ENCODE results near the gene GAK. TPM values are rescaled to one million over a fixed set of nuclear protein-coding genes. Genes with fewer than 3 reads are reported as not detected.

Gene GAK
- total RNA-seq, 2 experiments from 2014 or later: 155 to 163 TPM

DNA sequence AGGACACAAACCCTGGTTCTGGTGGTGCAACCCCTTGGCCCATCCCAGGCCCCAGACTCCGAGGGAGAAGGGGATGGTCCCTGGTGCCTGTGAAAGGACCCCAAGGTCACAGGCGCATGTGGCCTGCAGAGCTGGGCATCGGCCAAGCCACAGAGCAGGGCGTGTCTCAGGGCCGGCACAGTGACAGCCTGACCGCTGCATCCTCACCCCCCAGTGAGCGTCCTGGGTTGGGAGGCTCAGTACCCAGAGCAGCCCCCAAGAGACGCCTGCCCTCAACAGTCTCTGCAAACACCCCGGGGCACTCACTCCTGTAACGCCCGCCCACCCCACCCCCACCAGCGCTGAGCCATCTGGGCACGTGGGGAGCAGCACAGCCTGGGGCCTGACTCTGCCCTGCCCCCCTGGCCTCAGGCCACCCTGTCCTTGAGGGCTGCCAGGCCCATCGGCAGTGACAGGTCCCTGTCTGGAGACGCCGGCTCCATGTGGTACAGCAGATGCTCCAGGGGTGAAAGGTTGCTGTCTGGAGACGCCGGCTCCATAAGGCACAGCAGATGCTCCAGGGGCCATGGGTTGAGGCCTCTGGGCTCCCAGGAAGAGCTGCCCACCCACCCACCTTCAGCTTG, 81.7 kb downstream of the GAK start:
- Mint-ChIP-seq H3K4me1 (ENCODE audit: low read depth) (no peaks in the 10 kb centered on the region), H3K27me3 (ENCODE audit: low read depth) (no peaks in the 10 kb centered on the region), H3K36me3 (ENCODE audit: low read depth) (peaks cover 55% of the 10 kb centered on the region), H3K27ac (no peak overlapping the region), H3K4me3 (no peak overlapping the region), H3K9me3 (ENCODE audit: insufficient read depth) (peaks cover 4% of the 10 kb centered on the region)
- CTCF ChIA-PET: no interaction called here
- POLR2A ChIA-PET: no interaction called here
- DNase-seq (no peak), ATAC-seq (no peak)

DNA sequence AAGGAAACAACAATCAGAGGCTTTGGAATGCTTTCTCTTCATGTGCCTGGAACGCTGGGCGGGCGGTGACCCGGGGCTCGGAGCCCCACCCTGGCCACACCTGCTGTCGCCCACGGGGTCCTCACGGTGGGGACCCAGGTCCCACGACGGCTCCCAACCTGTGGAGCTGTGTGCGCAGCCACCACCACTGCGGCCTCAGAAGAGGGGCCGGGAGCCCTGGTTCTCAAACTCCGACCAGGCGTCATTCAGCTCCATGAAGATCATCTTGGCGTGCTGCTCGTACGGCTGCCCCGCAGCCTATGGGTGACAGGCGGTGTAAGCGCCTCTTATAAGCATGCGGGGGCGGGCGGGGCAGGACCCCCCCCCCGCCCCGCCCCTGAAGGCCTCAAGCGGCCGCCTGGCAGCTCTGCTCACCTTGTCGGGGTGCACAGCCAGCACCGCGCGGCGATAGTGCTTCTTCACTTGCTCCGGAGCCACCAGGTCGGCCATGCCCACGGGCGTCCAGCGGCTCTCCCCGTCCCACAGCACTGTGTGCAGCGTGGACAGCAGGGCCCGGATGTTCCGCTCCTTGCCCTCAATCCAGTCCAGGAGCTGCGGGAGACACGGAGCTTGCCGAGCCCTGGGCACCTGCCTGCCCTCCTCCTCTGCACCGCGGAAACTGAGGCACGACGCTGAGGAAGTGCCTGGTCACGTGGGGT, 82.5 kb downstream of the GAK start:
- no peak for ATAC-seq
- no peak overlapping the region for H3K27ac Mint-ChIP-seq
- CTCF ChIA-PET: no interaction called here
- no peak for DNase-seq
- no peak overlapping the region for H3K4me3 Mint-ChIP-seq
- no peaks in the 10 kb centered on the region for H3K4me1 Mint-ChIP-seq (ENCODE audit: low read depth)
- H3K9me3 Mint-ChIP-seq (ENCODE audit: insufficient read depth): no peaks in the 10 kb centered on the region
- no peaks in the 10 kb centered on the region for H3K27me3 Mint-ChIP-seq (ENCODE audit: low read depth)
- POLR2A ChIA-PET: no interaction called here
- peaks cover 52% of the 10 kb centered on the region for H3K36me3 Mint-ChIP-seq (ENCODE audit: low read depth)

DNA sequence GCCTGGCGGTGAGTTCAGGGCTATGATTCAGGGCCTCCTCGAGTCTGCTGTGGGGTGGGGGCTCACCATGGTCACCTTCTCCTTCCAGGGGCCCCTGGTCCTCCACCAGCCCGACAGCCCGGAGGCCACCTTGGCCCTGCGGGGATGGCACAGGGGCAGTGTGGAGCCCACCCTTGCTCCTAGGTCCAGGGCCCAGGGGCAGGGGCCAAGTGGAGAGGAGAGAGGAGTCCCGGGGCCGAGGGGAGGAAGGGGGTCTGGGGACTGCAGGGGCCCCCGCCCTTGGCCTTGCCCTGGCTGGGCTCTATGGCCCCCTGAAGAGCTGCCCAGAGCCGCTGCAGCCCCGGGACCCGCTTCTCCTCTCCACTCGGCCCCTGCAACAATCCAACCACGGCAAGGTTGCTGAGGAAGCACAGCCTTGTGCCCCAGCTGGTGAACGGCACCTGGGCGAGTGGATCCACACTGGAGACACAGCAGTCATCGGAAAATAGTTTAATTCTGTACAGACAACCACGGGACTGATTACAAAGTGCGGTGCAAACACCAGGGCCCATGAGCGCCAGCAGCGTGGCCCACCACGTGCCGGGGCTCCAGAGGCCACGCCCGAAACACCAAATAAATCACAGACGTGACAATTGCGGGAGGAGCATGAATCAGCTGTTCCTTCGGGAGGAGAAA, 83.2 kb downstream of the GAK start:
- POLR2A ChIA-PET: no interaction called here
- Mint-ChIP-seq H3K4me3 (no peak overlapping the region), H3K36me3 (ENCODE audit: low read depth) (peaks cover 50% of the 10 kb centered on the region), H3K9me3 (ENCODE audit: insufficient read depth) (peaks cover 3% of the 10 kb centered on the region), H3K27me3 (ENCODE audit: low read depth) (no peaks in the 10 kb centered on the region), H3K4me1 (ENCODE audit: low read depth) (no peaks in the 10 kb centered on the region), H3K27ac (no peak overlapping the region)
- DNase-seq (no peak), ATAC-seq (no peak)
- CTCF ChIA-PET: no interaction called here

DNA sequence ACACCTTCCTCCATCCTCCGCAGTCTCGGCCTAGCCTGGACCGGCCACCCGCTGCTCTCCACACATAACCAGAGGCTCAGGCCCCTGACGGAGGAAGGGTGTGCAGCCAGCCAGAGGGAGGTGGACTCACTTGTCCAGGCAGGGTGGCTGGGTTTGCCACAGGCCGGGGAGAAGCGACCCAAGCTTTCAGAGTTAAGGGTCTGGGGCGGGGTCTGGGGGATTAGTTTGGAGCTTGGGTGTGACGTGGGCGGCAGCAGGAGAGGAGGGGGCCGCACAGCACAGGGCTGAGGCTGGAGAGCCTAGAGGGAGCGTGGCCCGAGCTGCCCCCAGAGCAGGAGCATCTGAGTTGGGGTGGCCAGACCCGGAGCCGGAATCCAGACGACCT, 83.8 kb downstream of the GAK start:
- Mint-ChIP-seq H3K4me1 (ENCODE audit: low read depth) (no peaks in the 10 kb centered on the region), H3K27me3 (ENCODE audit: low read depth) (no peaks in the 10 kb centered on the region)

DNA sequence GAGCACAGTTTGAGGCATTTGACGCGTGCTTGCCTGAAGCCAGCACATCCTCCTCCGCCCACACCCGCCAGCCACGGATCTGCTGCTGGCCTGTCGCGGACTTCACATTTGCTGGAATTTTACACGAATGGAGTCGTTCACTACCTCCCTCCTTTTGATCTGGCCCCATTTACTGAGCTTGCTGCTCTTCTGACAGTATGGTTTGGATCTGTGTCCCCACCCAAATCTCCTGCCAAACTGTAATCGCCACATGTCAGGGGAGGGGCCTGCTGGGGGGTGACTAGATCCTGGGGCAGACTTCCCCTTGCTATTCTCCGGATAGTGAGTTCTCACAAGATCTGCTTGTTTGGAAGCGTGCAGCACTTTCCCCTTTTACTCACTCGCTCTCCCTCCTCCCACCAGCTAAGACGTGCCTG, 86.3 kb downstream of the GAK start:
- ATAC-seq (no peak), DNase-seq (no peak)
- Mint-ChIP-seq H3K27me3 (ENCODE audit: low read depth) (no peaks in the 10 kb centered on the region), H3K4me1 (ENCODE audit: low read depth) (no peaks in the 10 kb centered on the region), H3K4me3 (no peak overlapping the region), H3K27ac (no peak overlapping the region), H3K36me3 (ENCODE audit: low read depth) (peaks cover 46% of the 10 kb centered on the region), H3K9me3 (ENCODE audit: insufficient read depth) (peaks cover 9% of the 10 kb centered on the region)
- ChIA-PET POLR2A (no interaction called here), CTCF (interaction anchor here (0.9 kb wide), 1 partner anchor 103 kb away, joined by 3 read pairs; no protein-coding TSS in a partner anchor)

More for the DNA sequence above, 83.8 kb downstream of the GAK start:
- peaks cover 3% of the 10 kb centered on the region for H3K9me3 Mint-ChIP-seq (ENCODE audit: insufficient read depth)
- CTCF ChIA-PET: no interaction called here
- no peak for ATAC-seq
- no peak overlapping the region for H3K4me3 Mint-ChIP-seq
- no peak overlapping the region for H3K27ac Mint-ChIP-seq
- H3K36me3 Mint-ChIP-seq (ENCODE audit: low read depth): peaks cover 49% of the 10 kb centered on the region
- POLR2A ChIA-PET: no interaction called here
- no peak for DNase-seq

DNA sequence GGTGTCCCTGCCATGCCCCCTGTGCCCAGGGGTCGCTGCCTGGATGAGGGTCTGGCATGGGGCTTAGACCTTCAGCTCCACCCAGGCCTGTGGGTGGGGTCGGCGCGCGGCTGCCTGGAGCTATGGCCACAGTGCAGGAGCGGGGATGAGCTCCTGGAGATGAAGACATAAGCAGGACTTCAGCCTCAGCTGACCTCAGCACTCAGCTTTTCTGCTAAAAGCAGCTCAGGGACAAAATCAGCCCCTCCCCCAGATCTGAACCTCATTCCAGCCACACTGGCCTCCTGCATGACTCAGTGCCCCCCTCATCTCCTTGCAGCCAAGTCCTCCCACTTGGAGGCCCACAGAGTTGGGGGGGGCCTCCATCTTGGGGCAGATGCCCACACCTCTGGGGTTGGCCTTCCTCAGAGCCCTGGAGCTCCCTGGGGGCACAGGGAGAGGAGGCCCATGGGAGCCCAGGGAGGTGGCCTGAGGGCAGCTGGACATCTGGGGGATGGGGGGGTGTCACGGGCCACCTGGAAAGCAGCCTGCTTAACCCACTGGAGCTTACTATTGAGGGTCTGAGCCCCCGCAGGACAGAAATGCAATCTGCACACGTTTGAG, 86.8 kb downstream of the GAK start:
- Mint-ChIP-seq H3K27me3 (ENCODE audit: low read depth) (no peaks in the 10 kb centered on the region), H3K4me3 (no peak overlapping the region), H3K27ac (no peak overlapping the region), H3K4me1 (ENCODE audit: low read depth) (no peaks in the 10 kb centered on the region), H3K36me3 (ENCODE audit: low read depth) (peaks cover 43% of the 10 kb centered on the region), H3K9me3 (ENCODE audit: insufficient read depth) (peaks cover 9% of the 10 kb centered on the region)
- no peak for ATAC-seq
- ChIA-PET CTCF (interaction anchor here (0.9 kb wide), 1 partner anchor 103 kb away, joined by 3 read pairs; no protein-coding TSS in a partner anchor), POLR2A (no interaction called here)
- DNase-seq: no peak

DNA sequence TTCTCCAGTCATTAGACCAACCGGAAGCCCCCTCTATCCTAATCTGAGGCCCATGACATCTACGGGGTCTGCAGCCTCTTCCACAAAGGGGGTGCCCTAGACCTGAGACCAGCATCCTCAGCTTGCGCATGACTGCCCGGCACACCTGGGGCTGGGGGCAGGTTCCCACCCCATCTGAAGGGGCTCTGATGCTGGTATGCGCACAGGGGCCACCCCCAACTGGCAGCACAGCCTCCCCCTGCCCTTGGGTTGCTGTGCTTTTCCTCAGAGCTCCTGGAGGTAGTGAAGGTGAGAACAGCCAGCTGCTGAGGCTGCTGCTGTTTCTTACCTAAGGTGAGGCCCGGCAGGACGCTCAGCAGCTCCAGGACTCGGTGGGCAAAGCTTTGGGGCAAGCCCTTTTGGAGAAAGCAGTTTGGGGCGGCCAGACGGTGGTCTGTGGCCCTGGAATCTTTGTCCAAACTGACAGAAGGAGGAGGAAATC, 87.3 kb downstream of the GAK start:
- peaks cover 13% of the 10 kb centered on the region for H3K9me3 Mint-ChIP-seq (ENCODE audit: insufficient read depth)
- H3K27ac Mint-ChIP-seq: no peak overlapping the region
- POLR2A ChIA-PET: interaction anchor here (0.6 kb wide), 1 partner anchor 838 kb away, joined by 3 read pairs; no protein-coding TSS in a partner anchor
- H3K36me3 Mint-ChIP-seq (ENCODE audit: low read depth): peaks cover 44% of the 10 kb centered on the region
- H3K27me3 Mint-ChIP-seq (ENCODE audit: low read depth): no peaks in the 10 kb centered on the region
- no peak overlapping the region for H3K4me3 Mint-ChIP-seq
- peaks cover 4% of the 10 kb centered on the region for H3K4me1 Mint-ChIP-seq (ENCODE audit: low read depth)
- ATAC-seq: no peak
- DNase-seq: no peak
- CTCF ChIA-PET: no interaction called here

DNA sequence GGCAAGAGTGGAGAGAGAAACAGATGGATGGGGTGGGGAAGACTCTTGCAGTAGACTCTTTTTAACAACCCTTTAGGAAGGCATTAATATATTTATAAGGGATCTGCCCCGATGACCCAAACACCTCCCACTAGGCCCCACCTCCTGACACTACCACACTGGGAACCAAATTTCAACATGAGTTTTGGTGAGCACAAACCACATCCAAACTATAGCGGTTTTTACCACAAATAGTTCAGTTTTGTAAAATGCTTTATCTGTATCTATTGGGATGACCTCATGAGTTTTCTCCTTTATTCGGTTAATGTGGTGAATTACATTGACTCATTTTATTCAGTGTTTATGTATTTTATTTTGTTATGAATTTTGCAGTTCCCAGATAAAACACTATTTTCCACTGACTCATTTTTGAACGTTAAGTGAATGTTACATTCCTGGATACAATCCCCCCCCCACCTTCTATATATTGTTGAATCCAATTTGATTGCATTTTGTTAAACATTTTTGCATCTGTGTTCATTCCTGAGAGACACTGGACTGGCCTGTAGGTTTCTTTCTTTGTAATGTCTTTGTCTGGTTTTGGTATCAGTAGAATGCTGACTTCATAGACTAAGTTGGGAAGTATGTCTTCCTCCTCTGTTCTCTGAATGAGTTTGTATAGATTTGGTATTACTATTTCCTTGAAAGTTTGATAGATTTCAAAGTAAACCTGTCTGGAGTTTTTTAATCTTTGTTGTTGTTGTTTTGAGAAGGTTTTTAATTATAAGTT, 92.3 kb downstream of the GAK start:
- POLR2A ChIA-PET: no interaction called here
- no peaks in the 10 kb centered on the region for H3K27me3 Mint-ChIP-seq (ENCODE audit: low read depth)
- peaks cover 37% of the 10 kb centered on the region for H3K36me3 Mint-ChIP-seq (ENCODE audit: low read depth)
- no peak overlapping the region for H3K4me3 Mint-ChIP-seq
- CTCF ChIA-PET: no interaction called here
- DNase-seq: no peak
- H3K4me1 Mint-ChIP-seq (ENCODE audit: low read depth): peaks cover 8% of the 10 kb centered on the region
- no peak for ATAC-seq
- no peak overlapping the region for H3K27ac Mint-ChIP-seq
- peaks cover 18% of the 10 kb centered on the region for H3K9me3 Mint-ChIP-seq (ENCODE audit: insufficient read depth)

DNA sequence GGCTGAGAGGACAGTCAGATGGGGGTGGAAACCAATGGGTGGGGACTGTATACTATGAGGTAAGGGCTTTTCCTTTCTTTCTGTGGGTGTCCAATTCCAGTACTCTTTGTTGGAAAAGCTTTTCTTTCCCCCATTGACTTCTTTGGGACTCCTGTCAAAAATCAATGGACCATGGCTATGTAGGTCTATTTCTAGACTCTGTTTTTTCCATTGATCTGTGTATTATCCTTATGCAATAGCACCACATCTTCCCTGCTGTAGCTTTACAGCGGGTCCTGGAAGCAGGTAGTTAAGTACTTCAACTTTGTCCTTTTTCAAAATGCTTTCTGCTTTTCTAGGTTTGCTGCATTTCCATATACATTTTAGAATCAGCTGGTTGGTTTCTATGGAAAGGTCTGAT, 94.3 kb downstream of the GAK start:
- CTCF ChIA-PET: no interaction called here
- peaks cover 27% of the 10 kb centered on the region for H3K36me3 Mint-ChIP-seq (ENCODE audit: low read depth)
- H3K4me1 Mint-ChIP-seq (ENCODE audit: low read depth): peaks cover 21% of the 10 kb centered on the region
- ATAC-seq (no peak), DNase-seq (no peak)
- H3K4me3 Mint-ChIP-seq: no peak overlapping the region
- H3K27me3 Mint-ChIP-seq (ENCODE audit: low read depth): no peaks in the 10 kb centered on the region
- H3K9me3 Mint-ChIP-seq (ENCODE audit: insufficient read depth): peaks cover 15% of the 10 kb centered on the region
- POLR2A ChIA-PET: interaction anchor here (0.6 kb wide), 1 partner anchor 30 kb away, joined by 3 read pairs; no protein-coding TSS in a partner anchor
- no peak overlapping the region for H3K27ac Mint-ChIP-seq

DNA sequence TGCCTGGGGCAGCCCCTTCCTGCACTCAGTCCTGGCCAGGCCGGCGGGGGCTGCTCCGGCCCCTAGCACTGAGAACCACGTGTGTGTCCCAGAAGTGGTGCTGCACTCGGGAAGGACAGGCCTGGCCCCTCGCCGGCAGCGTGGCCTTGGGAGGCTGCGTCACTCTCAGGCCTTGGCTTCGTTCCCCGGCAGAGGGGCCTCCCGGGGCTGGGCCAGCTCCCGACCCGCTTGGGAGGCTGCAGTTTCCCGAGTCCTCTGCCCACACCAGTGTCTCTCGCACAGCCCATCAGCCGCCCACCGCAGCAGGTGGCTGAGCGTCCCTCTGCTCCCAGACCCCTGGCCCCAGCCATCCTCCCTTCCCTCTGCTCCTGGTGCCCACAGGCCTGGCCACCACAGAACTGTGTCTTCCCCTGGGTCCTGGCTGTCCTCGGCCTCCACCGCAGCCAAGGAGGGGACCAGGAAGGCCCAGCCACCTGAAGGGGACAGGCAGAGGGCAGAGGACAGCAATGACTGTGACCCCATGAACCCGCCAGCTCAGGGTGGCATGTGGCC, 95.3 kb downstream of the GAK start:
- Mint-ChIP-seq H3K4me3 (no peak overlapping the region), H3K36me3 (ENCODE audit: low read depth) (peaks cover 22% of the 10 kb centered on the region), H3K4me1 (ENCODE audit: low read depth) (peaks cover 21% of the 10 kb centered on the region), H3K27me3 (ENCODE audit: low read depth) (no peaks in the 10 kb centered on the region), H3K27ac (no peak overlapping the region), H3K9me3 (ENCODE audit: insufficient read depth) (peaks cover 13% of the 10 kb centered on the region)
- ChIA-PET POLR2A (no interaction called here), CTCF (no interaction called here)
- DNase-seq (no peak), ATAC-seq (no peak)

DNA sequence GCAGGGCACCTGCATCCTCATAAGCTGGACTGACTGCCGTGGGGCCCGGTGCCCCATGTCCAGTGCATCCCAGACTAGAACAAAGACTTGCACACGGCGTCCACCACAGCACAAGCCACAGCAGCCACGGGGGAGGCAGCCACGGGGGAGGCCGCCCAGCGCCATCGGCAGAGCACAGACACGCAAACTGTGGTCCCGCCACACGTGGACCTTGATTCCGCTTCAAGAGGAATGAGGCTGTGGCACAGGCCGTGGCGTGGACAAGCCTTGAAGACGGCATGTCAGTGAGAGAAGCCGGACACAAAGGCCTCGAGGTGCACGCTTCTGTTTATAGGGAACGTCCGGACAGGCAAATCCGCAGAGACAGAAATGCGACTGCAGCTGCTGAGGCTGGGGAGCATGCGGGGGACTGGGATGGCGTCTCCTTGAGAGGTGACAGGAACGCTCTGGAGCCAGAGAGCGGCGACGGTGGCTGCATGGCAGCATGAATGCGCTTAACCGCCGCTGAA, 96.1 kb downstream of the GAK start:
- H3K4me3 Mint-ChIP-seq: no peak overlapping the region
- H3K27ac Mint-ChIP-seq: no peak overlapping the region
- CTCF ChIA-PET: no interaction called here
- peaks cover 9% of the 10 kb centered on the region for H3K9me3 Mint-ChIP-seq (ENCODE audit: insufficient read depth)
- no peak for ATAC-seq
- peaks cover 19% of the 10 kb centered on the region for H3K36me3 Mint-ChIP-seq (ENCODE audit: low read depth)
- H3K4me1 Mint-ChIP-seq (ENCODE audit: low read depth): peaks cover 21% of the 10 kb centered on the region
- DNase-seq: no peak
- no peaks in the 10 kb centered on the region for H3K27me3 Mint-ChIP-seq (ENCODE audit: low read depth)
- POLR2A ChIA-PET: no interaction called here

Data from activated CD8-positive, alpha-beta T cell treated with anti-CD3 and anti-CD28 coated beads, Interleukin-2, amount 10 ng/mL, durations not matched to agents 7 days and 5 days (primary cell).